Measurements from ENCODE around the gene AREL1. TPM values are rescaled to one million over a fixed set of nuclear protein-coding genes. Genes with fewer than 3 reads are reported as not detected.
"Not testable (repeated sequence)": the region's sequence is repeated elsewhere in the genome, so short reads cannot be mapped to it uniquely, and the experiment has no call there.

Gene AREL1
- total RNA-seq, 1 experiment from 2014 or later = 34.2 TPM

DNA sequence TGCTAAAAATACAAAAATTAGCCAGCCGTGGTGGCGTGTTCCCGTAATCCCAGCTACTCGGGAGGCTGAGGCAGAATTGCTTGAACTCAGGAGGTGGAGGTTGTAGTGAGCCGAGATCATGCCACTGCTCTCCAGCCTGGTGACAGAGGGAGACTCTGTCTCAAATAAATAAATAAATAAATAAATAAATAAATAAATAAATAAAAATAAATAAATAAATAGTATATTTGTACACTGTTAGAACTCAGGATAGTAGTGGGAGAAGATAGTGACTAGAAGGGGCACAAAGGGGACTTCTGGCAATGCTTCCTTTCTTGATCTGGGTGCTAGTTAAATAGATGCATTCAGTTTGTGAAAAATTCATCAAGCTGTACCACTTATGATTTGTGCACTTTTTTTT, 45.6 kb upstream of the AREL1 start:
- H3K27ac Mint-ChIP-seq = peak overlapping the region in 1 of 3 experiments; percentile 63; a peak in 1 of 7 replicates
- not testable (repeated sequence) for H3K9me3 ChIP-seq (ENCODE audit: control insufficient read depth, low read depth, low read length); H3K23me2 ChIP-seq (ENCODE audit: insufficient read length, low read depth, low read length, poor library complexity, severe bottlenecking); H3K9me3 Mint-ChIP-seq; DNase-seq; H3K4ac ChIP-seq (ENCODE audit: low read depth, low read length); H2AK5ac ChIP-seq (ENCODE audit: insufficient read length, low read length); H4K5ac ChIP-seq (ENCODE audit: insufficient read length, low read depth, low read length); H2BK20ac ChIP-seq (ENCODE audit: low read depth, low read length, poor library complexity, severe bottlenecking); H3K4me2 ChIP-seq (ENCODE audit: insufficient read depth, insufficient read length, low read length); H4K91ac ChIP-seq (ENCODE audit: insufficient read length, low read depth, low read length); H3K23ac ChIP-seq (ENCODE audit: insufficient read length, low read depth, low read length); H3K56ac ChIP-seq (ENCODE audit: insufficient read length, low read depth, low read length); H3K14ac ChIP-seq (ENCODE audit: insufficient read depth, low read length); H3K79me2 ChIP-seq (ENCODE audit: insufficient read depth, low read length); H2BK120ac ChIP-seq (ENCODE audit: low read depth, low read length, poor library complexity, severe bottlenecking); H2AFZ ChIP-seq (ENCODE audit: low read length); H3T11ph ChIP-seq (ENCODE audit: low read length); H3K9ac ChIP-seq (ENCODE audit: extremely low read depth, insufficient read length, low read length); H4K20me1 ChIP-seq (ENCODE audit: control insufficient read depth, insufficient read depth, insufficient read length); H2BK12ac ChIP-seq (ENCODE audit: insufficient read length, low read depth, low read length); H3K27me3 Mint-ChIP-seq (ENCODE audit: low read depth); H3K27me3 ChIP-seq (ENCODE audit: insufficient read depth, low read length); H2BK15ac ChIP-seq (ENCODE audit: low read depth, low read length); H2BK5ac ChIP-seq (ENCODE audit: insufficient read length, low read length); H3K27ac ChIP-seq (ENCODE audit: insufficient read length, low read depth, low read length); H3K4me1 Mint-ChIP-seq; H3K4me3 Mint-ChIP-seq; H3K36me3 Mint-ChIP-seq (ENCODE audit: insufficient read depth in 1 of 3, low read depth in 3 of 3); H4K8ac ChIP-seq (replicated peaks; ENCODE audit: insufficient read length, low read depth, low read length); H3K4me1 ChIP-seq (ENCODE audit: insufficient read depth, low read length); H3K79me1 ChIP-seq (ENCODE audit: insufficient read depth, low read depth, low read length, poor library complexity, severe bottlenecking); H3K18ac ChIP-seq (ENCODE audit: insufficient read length, low read depth, low read length)
- WGBS (ENCODE audit: extremely low coverage, insufficient read length, low lambda C conversion rate) = no CpG with 5 or more reads among the region's 5 CpGs
